Nephron (organoid): ENCODE results near the gene TNIP1.

ENCODE experiments used
- H3K27ac Mint-ChIP-seq, 3 experiments: 2 replicates each; pipeline ENCODE4 v1.8.0; 2020; ENCODE audit warnings: mixed read lengths in 3 of 3, mild to moderate bottlenecking in 2 of 3, moderate library complexity in 1 of 3
- H3K27me3 Mint-ChIP-seq: 2 replicates; pipeline ENCODE4 v1.8.0; 2021; ENCODE audit warnings: low read depth, mild to moderate bottlenecking, moderate library complexity, mixed read lengths
- H3K36me3 Mint-ChIP-seq: 2 replicates; pipeline ENCODE4 v1.8.0; 2020; ENCODE audit warnings: low read depth, mixed read lengths
- H3K4me1 Mint-ChIP-seq: 2 replicates; pipeline ENCODE4 v1.8.0; 2020; ENCODE audit warnings: mixed read lengths
- H3K4me3 Mint-ChIP-seq, 3 experiments: 2 replicates each; pipeline ENCODE4 v1.8.0; 2020; ENCODE audit warnings: mild to moderate bottlenecking in 3 of 3, mixed read lengths in 3 of 3, moderate library complexity in 2 of 3
- H3K9me3 Mint-ChIP-seq: 2 replicates; pipeline ENCODE4 v1.8.0; 2020; ENCODE audit warnings: mixed read lengths
- TF ChIP-seq, protein P1 (sequence below), 3 experiments: fragments of 200-600 bp; sonication (generic); IDR thresholded peaks; one replicate each; pipeline ENCODE4 v1.5.0; 2021; ENCODE audit warnings: antibody characterized with exemption in 3 of 3; ENCODE audit not compliant: unreplicated experiment in 3 of 3

The TNIP1 gene

DNA sequence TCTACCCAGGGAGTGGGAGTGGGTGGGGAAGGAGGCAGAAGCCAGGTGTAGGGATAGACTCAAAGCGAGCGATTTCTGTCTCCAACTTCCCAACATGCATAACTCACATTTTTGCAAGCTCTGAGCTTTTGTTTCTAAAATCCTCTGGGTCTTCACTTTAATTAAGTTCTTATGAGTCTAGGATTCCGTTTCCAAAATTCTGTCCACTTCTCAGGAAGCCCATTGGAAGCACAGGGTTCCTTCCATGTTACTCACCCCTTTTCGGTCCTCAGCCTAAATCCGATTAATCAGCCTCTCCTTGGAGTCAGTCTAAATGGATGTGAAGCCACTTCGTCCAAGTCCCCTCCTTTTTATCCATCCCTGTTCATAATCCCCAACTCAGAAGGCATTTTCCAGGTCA lies 59.1 kb downstream of the TNIP1 start:
- Mint-ChIP-seq H3K27me3 (peaks cover 4% of the 10 kb centered on the region), H3K4me1 (peaks cover 16% of the 10 kb centered on the region), H3K9me3 (no peaks in the 10 kb centered on the region), H3K36me3 (peaks cover 4% of the 10 kb centered on the region), H3K4me3 (peak overlapping the region; percentile 75 to 84 (median 81)), H3K27ac (no peak overlapping the region)
- TF ChIP-seq, protein P1, sequence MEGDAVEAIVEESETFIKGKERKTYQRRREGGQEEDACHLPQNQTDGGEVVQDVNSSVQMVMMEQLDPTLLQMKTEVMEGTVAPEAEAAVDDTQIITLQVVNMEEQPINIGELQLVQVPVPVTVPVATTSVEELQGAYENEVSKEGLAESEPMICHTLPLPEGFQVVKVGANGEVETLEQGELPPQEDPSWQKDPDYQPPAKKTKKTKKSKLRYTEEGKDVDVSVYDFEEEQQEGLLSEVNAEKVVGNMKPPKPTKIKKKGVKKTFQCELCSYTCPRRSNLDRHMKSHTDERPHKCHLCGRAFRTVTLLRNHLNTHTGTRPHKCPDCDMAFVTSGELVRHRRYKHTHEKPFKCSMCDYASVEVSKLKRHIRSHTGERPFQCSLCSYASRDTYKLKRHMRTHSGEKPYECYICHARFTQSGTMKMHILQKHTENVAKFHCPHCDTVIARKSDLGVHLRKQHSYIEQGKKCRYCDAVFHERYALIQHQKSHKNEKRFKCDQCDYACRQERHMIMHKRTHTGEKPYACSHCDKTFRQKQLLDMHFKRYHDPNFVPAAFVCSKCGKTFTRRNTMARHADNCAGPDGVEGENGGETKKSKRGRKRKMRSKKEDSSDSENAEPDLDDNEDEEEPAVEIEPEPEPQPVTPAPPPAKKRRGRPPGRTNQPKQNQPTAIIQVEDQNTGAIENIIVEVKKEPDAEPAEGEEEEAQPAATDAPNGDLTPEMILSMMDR (IDR thresholded peaks at IDR 0.05; ENCODE audit: unreplicated experiment in 3 of 3), result no peak

DNA sequence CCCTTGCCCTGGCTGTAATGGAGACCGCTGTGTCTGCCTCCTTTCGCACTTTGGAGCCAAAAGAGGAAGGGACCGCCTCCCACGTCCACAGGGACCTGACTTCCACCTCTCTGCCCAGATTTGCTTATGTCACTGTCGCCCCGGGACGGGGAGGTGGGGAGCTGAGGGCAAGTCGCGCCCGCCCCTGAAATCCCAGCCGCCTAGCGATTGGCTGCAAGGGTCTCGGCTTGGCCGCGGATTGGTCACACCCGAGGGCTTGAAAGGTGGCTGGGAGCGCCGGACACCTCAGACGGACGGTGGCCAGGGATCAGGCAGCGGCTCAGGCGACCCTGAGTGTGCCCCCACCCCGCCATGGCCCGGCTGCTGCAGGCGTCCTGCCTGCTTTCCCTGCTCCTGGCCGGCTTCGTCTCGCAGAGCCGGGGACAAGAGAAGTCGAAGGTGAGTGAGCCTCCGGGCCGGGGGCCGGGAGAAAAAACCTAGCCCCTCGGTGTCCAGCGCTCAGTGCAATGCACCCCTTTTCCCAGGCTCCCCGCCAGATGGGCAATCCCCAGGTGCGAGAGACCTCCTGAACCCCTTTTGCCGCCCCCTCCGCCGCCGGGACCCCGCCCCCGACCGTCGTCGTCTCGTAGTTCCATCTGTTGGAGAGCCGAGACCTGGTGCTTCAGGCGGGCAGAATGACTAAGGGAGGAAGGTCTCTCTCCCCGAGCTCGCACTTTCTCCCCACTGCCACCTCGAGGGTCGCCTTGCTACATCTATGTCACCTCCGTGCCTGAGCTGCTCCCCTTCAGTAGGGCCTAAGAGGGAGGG lies 60.3 kb downstream of the TNIP1 start, which contains the start of gene GPX3:
Gene GPX3, plus strand, starts transcription at position 288 of the 807 bp plus-strand sequence. Its CDS starts 64 bp downstream, at position 352.
- Mint-ChIP-seq H3K27me3 (peaks cover 4% of the 10 kb centered on the region), H3K9me3 (no peaks in the 10 kb centered on the region), H3K4me1 (peaks cover 16% of the 10 kb centered on the region), H3K27ac (peak within 1 kb of the TSS; percentile 43 to 67 (median 48)), H3K36me3 (peaks cover 4% of the 10 kb centered on the region), H3K4me3 (peak within 1 kb of the TSS; percentile 77 to 84 (median 81))
- TF ChIP-seq, protein P1 (IDR thresholded peaks at IDR 0.05; ENCODE audit: unreplicated experiment in 3 of 3), result no peak

DNA sequence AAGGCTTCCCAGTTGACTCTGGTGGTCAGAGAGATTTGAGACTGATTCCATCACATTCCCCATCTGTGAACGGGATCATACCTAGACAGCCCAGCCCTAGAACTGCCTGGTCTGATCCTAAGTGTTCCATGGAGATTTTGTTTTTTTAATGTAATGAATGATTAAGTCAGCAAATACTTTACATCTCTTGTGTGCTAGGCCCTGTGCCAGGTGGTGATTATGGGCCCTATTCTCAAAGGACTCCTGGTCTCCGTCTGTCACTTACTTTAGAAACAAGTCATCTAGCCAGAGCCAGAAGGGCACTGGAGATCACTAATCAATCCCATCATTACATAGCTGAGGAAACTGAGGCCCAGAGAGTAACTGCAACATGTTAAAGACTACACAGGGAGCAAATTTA lies 61.5 kb downstream of the TNIP1 start:
- H3K27me3 Mint-ChIP-seq, result peaks cover 4% of the 10 kb centered on the region
- TF ChIP-seq, protein P1 (IDR thresholded peaks at IDR 0.05; ENCODE audit: unreplicated experiment in 3 of 3), result no peak
- peak overlapping the region; percentile 34 to 66 (median 48) for H3K27ac Mint-ChIP-seq
- no peaks in the 10 kb centered on the region for H3K9me3 Mint-ChIP-seq
- peaks cover 21% of the 10 kb centered on the region for H3K4me1 Mint-ChIP-seq
- H3K36me3 Mint-ChIP-seq, result no peaks in the 10 kb centered on the region
- peak overlapping the region; percentile 65 to 81 (median 67) for H3K4me3 Mint-ChIP-seq

DNA sequence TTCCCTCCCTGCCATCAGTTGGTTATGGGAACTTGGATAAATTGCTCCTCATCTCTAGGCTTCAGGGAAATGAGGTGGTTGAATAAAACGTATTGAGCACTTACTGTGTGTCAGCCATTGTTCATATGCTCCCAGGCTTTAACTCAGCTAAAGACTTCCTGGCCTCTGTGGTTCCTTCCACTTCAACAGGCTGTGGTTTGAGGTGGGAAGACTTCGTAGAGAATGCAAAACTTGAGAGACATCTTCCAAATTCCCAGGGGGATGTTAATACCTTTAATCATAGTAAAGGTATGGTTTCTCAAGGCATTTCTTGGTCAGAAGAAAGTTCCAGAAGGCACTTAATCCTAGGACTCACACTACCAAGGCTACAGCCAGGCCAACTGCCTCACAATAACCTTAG lies 62.0 kb downstream of the TNIP1 start:
- Mint-ChIP-seq H3K27me3 (peaks cover 4% of the 10 kb centered on the region), H3K4me3 (no peak overlapping the region), H3K9me3 (no peaks in the 10 kb centered on the region), H3K4me1 (peaks cover 21% of the 10 kb centered on the region), H3K27ac (peak overlapping the region in 2 of 3 experiments; percentile 34 to 66), H3K36me3 (no peaks in the 10 kb centered on the region)
- TF ChIP-seq, protein P1 (IDR thresholded peaks at IDR 0.05; ENCODE audit: unreplicated experiment in 3 of 3), result no peak

DNA sequence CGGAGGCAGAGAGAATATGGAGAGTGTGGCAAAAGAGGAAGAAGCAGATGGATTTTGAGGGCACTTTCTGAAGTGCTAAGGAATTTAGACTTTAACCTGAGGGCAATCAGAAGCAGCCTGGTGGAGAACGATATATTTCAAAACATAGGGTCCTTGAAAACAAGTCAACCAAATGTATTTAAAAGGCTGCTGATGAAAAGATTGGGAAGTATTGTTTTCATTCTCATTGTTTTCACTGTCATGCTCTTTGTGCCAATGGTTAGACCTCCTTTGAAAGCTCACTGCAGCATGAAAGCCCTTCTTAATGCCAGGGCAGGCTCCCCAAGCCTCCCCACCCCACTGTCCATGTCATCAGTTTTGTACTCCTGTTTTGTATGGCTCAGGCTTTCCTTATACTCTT lies 62.9 kb downstream of the TNIP1 start:
- TF ChIP-seq, protein P1 (IDR thresholded peaks at IDR 0.05; ENCODE audit: unreplicated experiment in 3 of 3), result no peak
- peaks cover 4% of the 10 kb centered on the region for H3K27me3 Mint-ChIP-seq
- H3K27ac Mint-ChIP-seq, result no peak overlapping the region
- no peaks in the 10 kb centered on the region for H3K36me3 Mint-ChIP-seq
- peak overlapping the region in 1 of 3 experiments; percentile 2 for H3K4me3 Mint-ChIP-seq
- H3K9me3 Mint-ChIP-seq, result no peaks in the 10 kb centered on the region
- peaks cover 21% of the 10 kb centered on the region for H3K4me1 Mint-ChIP-seq
